ENCODE results near the gene SPOCK3.

- TF ChIP-seq CTCF (conservative IDR thresholded peaks at IDR 0.05 in 1 of 2, IDR thresholded peaks at IDR 0.05 in 1 of 2; ENCODE audit: extremely low read depth in 1 of 2, insufficient read depth in 1 of 2, low read depth in 1 of 2, low read length in 2 of 2) (no peak), EZH2 (IDR thresholded peaks at IDR 0.05; ENCODE audit: borderline replicate concordance, low read length) (no peak)
Observed at GRCh38 chr4:166777760-166778159, 456.5 kb downstream of the SPOCK3 start.

Data from mammary epithelial cell (primary cell).